Body of pancreas (tissue), 4 donors: ENCODE results near the gene TARS3. TPM values are rescaled to one million over a fixed set of nuclear protein-coding genes. Genes with fewer than 3 reads are reported as not detected.

Source experiments
- ATAC-seq: fragments of 150-250 bp; one replicate; pipeline ENCODE4 v1.9.1; 2016
- DNase-seq, 4 donors: peaks; one replicate each; pipeline ENCODE4 v3.0.0-alpha.2; 2019
- H3K27ac ChIP-seq, 4 donors: fragments of 200-600 bp; sonication (generic); 1 replicate in 3 of 4; 2 replicates in 1 of 4; pipeline versions ENCODE4 v1.5.1 to v1.6.1; 2016 to 2019; ENCODE audit warnings: mild to moderate bottlenecking in 1 of 4, mixed read lengths in 1 of 4, moderate library complexity in 1 of 4
- H3K27me3 ChIP-seq, 2 donors: fragments of 200-600 bp; sonication (generic); one replicate each; pipeline ENCODE4 v1.6.0; 2016; ENCODE audit warnings: mild to moderate bottlenecking in 1 of 2
- H3K36me3 ChIP-seq, 2 donors: fragments of 200-600 bp; sonication (generic); replicated peaks in 1 of 2; 2 replicates each; pipeline ENCODE4 v1.5.1; 2016; ENCODE audit warnings: low read depth in 2 of 2; ENCODE audit not compliant: insufficient read depth in 1 of 2
- H3K4me1 ChIP-seq: fragments of 200-600 bp; sonication (generic); one replicate; pipeline ENCODE4 v1.6.0; 2016
- H3K4me3 ChIP-seq, 2 donors: fragments of 200-600 bp; sonication (generic); 1 replicate in 1 of 2; 2 replicates in 1 of 2; pipeline ENCODE4 v1.5.1; 2016 to 2019
- H3K9me3 ChIP-seq, 3 donors: fragments of 200-600 bp; sonication (generic); 1 replicate in 2 of 3; 2 replicates in 1 of 3; pipeline ENCODE4 v1.5.1; 2016
- CTCF ChIP-seq, 7 experiments: fragments of 450-650 bp in 4 of 7; fragments of 200-600 bp in 3 of 7; sonication (generic) in 3 of 7; IDR thresholded peaks; one replicate each; pipeline ENCODE4 v1.5.1; 2016 to 2019; ENCODE audit warnings: antibody characterized with exemption in 7 of 7
- POLR2A ChIP-seq, 3 donors: fragments of 450-650 bp; IDR thresholded peaks; one replicate each; pipeline ENCODE4 v1.6.1; 2016; ENCODE audit warnings: antibody characterized with exemption in 3 of 3, mild to moderate bottlenecking in 2 of 3
- WGBS, 2 donors: methylation state at CpG; one replicate each; pipeline ENCODE4 v1.1.5; 2017; 5-methylcytosine and 5-hydroxymethylcytosine counted together
- intact Hi-C: fragments of 100-400 bp; cut with DNase I; formaldehyde crosslinking; loops from one replicate; pipeline ENCODE4 v1.15.1; 2023
- total RNA-seq, 2 donors: library from RNA; depleted of rRNA; stranded (reverse); fragments of >200 nt; gene quantifications; one replicate each; pipeline ENCODE4 v1.1.0, GENCODE V29; 2016

TARS3 gene
- total RNA-seq, 2 donors from 2014 or later, result 15.0 to 70.5 TPM

GRCh38 chr15:101615414-101615985 is 108.8 kb downstream of the TARS3 start:
- peak; percentile 54 for ATAC-seq
- WGBS, 2 donors, result 44% methylated on average over 10 to 15 of the region's 15 CpGs
- no peak for TF ChIP-seq POLR2A (IDR thresholded peaks at IDR 0.05)
- no peak for TF ChIP-seq CTCF (IDR thresholded peaks at IDR 0.05)
- no peaks in the 10 kb centered on the region for H3K36me3 ChIP-seq
- H3K4me3 ChIP-seq, result no peak overlapping the region
- no peaks in the 10 kb centered on the region for H3K27me3 ChIP-seq
- no peak overlapping the region for H3K27ac ChIP-seq
- peak in 3 of 4 donors; percentile 37 to 60 (median 43) for DNase-seq
- H3K9me3 ChIP-seq, result no peaks in the 10 kb centered on the region
- H3K4me1 ChIP-seq, result peaks cover 27% of the 10 kb centered on the region
- intact Hi-C loops, result no loop called here

- TF ChIP-seq POLR2A (IDR thresholded peaks at IDR 0.05) (no peak), CTCF (IDR thresholded peaks at IDR 0.05) (no peak)
Measured at GRCh38 chr15:101614761-101615160, 109.5 kb downstream of the TARS3 start.

GRCh38 chr15:101614001-101614585 is 110.2 kb downstream of the TARS3 start:
- WGBS, 2 donors, result 70 to 89% methylated on average over 6 to 14 of the region's 14 CpGs

More at GRCh38 chr15:101614761-101615160, 109.5 kb downstream of the TARS3 start:
- 85 to 89% methylated on average over 10 to 11 of the region's 11 CpGs for WGBS, 2 donors
- intact Hi-C loops, result no loop called here
- ATAC-seq, result no peak
- no peaks in the 10 kb centered on the region for H3K27me3 ChIP-seq
- no peaks in the 10 kb centered on the region for H3K9me3 ChIP-seq
- no peaks in the 10 kb centered on the region for H3K36me3 ChIP-seq
- DNase-seq, result no peak
- peaks cover 27% of the 10 kb centered on the region for H3K4me1 ChIP-seq
- no peak overlapping the region for H3K27ac ChIP-seq
- no peak overlapping the region for H3K4me3 ChIP-seq

GRCh38 chr15:101613130-101614000 is 110.9 kb downstream of the TARS3 start:
- H3K4me3 ChIP-seq, result no peak overlapping the region
- intact Hi-C loops, result no loop called here
- no peaks in the 10 kb centered on the region for H3K27me3 ChIP-seq
- DNase-seq, result peak; percentile 59 to 73 (median 70)
- H3K36me3 ChIP-seq, result no peaks in the 10 kb centered on the region
- H3K4me1 ChIP-seq, result peaks cover 27% of the 10 kb centered on the region
- ATAC-seq, result peak; percentile 13
- 13 to 46% methylated on average over 9 to 20 of the region's 20 CpGs for WGBS, 2 donors
- no peak for TF ChIP-seq CTCF (IDR thresholded peaks at IDR 0.05)
- no peak for TF ChIP-seq POLR2A (IDR thresholded peaks at IDR 0.05)
- no peak overlapping the region for H3K27ac ChIP-seq
- no peaks in the 10 kb centered on the region for H3K9me3 ChIP-seq

More at GRCh38 chr15:101614001-101614585, 110.2 kb downstream of the TARS3 start:
- Histone ChIP-seq H3K36me3 (no peaks in the 10 kb centered on the region), H3K4me3 (no peak overlapping the region), H3K27ac (no peak overlapping the region), H3K27me3 (no peaks in the 10 kb centered on the region), H3K4me1 (peaks cover 27% of the 10 kb centered on the region), H3K9me3 (no peaks in the 10 kb centered on the region)
- no peak for TF ChIP-seq CTCF (IDR thresholded peaks at IDR 0.05)
- TF ChIP-seq POLR2A (IDR thresholded peaks at IDR 0.05), result no peak
- DNase-seq, result no peak
- ATAC-seq, result no peak
- intact Hi-C loops, result no loop called here
